Right hindlimb (tissue), 1 donor: Measurements from ENCODE around the gene MBP.

Source experiments
- DNase-seq: peaks from one replicate; pipeline ENCODE4 v3.0.0-alpha.2; 2018

MBP gene

DNA sequence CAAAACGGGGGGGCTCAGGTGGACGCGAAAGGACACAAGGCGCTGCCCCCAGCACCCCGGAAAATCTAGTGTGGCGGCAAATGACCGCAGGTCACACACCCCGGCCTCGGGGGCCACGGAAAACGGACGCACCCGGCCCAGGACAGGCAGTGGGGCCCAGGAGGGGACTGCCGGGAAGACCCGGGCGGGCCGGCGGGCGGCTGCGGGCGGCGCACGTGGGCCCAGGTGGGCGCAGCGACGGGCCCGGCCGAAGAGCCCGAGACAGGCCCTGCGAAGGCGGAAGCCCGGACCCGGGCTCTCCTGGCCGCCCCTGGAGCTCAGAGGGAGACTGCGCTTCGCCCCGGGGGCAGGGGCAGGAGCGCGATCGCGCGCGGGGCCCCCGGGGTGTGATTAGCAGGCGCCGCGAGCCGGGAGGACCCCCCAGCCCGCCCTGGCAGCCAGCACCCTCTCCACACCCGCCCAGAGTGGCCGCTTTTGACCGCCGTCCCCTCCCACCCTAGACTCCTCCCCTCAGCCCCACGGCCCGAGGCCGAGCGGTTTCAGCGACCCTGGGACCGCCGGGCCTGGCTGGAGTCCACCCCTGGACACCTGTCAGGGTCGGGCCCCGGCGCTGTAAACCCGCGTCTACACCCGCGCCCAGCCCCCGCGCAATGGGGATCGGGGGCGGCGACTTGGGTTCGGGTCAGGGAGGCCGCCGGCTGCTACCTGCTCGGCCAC lies 773 bp downstream of the MBP start:
- peak; percentile 65 for DNase-seq

DNA sequence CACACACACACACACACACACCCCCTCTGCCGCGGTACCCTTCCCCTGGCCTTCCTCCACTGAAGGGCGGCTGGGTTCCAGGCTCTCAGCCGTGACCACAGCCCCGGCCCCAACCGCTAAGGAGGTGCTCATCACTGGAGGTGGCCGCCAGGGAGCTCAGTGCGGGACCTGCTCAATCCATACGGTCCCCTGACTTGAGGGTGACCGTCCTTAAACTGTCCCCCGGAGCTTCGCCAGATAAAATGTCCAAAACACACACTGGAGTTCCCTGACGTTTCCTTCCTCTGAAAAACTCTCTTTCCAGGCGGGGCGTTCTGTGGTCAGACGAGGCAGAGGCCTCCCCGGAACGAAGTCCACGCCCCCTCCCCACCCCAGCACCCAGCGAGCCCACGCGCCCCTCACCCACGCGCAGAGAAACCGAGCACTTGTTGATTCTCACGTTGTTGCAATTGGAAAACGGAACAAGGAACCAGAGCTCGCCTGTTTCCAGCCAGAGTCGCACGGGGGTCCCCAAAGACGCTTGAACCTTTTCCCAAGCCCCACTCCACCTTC lies 1.4 kb downstream of the MBP start:
- peak; percentile 49 for DNase-seq

DNA sequence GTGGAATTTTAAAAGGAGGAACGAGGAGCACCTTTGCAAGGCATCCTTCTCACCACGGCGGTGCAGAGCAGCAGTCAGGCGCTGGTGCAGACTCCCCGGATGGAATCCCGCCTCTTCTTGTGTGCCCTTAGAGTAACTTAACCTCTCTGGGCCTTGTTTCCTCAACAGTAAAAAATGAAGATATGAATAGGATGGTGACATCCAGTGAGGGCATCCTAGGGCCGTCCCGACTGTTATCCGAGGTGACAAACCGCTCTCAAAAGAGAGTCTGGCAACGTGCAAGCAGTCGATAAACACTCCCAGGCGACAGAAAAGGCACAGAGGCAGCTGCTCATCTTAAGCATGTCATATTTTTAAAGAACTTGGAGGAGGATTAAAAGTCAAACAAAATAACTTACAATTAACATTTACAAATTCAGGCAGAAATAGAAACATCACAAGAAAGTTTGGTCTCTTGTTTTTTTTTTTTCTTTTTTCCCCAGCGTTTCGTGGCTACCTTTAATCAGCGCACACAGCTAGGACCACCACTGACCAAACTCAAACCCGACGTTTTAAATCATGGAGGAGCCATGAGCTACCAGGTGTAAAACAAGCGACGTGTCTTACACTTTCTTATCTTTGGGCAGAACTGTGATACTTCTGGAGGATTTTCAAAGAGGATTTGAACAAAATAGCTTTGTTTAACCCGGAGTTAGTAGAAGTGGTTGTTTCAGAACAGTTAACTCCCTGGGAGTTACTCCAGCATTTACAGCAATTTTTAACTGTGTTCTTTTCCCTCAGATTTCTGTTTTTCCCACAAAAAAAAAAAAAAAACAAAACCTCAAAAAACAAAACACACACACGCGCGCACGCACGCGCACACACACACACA lies 2.1 kb downstream of the MBP start:
- DNase-seq: no peak

- DNase-seq: no peak
Observed at GRCh38 chr18:77129150-77129551, 3.4 kb downstream of the MBP start.

DNA sequence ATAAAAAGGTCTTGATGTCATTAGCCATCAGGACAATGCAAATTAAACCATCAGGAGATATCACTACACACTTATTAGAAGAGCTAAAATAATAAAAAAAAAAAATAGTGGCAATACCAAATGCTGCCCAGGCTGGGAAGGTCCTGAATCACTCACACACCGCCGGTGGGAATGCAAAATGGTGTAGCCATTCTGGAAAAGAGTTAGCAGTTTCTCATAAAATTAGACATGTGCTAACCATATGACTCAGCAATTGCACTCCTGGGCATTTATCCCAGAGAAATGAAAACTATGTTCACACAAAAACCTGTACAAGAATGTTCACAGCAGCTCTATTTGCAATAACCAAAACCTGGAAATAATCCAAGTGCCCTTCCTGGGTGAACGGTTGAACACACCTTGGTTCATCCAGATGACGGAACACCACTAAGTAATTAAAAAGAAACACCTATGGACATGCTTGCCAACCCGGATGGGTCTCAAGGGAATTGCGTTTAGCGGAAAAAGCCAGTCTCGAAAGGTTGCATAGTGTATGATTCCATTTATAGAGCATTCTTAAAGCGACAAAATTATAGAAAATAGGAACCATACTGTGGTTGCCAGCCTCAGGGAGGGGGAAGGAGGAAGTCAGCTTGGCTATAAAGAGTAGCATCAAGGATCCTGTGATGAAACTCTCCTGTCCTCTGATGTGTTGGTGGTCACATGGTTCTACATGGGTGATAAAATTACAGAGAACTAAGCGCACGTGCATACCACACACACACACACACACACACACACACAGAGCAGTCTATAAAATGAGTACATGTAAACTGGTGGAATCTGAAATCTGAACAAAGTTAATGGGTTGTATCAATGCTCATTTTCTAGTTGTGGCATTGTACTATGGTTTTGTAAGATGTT lies 4.6 kb downstream of the MBP start:
- no peak for DNase-seq

DNA sequence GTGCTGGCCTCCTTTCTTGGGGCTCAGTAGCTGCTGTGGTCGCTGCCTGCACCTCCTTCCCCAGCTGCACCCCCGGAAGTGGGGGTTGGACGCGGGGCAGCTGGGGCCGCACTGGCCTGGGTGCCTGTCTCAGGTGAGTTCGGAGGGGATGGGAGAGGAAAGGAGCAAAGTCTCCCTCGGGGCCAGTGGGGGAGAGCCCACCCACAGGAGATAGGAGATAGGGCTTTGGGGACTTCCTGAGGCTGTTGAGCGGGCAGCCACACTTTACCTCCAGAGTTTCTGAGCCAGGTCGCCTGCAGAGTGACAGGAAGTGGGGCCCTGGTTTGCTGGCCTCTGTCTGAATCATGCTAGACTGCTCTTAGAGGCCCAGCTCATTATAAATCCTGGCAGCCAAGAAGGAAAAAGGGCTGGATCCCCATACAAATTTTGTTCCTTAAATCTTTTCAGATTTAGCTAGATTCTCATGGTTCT lies 8.1 kb downstream of the MBP start:
- DNase-seq: no peak

GRCh38 chr18:77123320-77124231 lies 9.0 kb downstream of the MBP start:
- no peak for DNase-seq

DNA sequence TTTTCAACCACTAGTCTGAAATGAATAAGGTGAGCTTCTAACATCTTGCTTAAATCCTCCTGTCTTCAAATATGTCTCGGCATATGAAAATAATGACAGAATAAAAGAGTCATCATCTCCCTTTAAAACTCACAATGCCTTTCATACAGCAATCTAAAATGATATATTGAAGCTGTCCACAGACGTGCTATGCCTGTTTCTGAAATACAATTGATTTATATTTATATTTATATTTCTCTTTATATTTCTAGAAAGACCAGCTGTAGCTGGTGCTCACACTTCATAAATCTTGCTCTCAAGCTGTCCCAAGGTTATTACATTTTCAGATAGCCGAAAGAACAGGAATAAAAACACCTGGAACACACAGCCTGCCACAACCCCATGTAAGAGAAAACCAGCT lies 11.1 kb downstream of the MBP start:
- no peak for DNase-seq

DNA sequence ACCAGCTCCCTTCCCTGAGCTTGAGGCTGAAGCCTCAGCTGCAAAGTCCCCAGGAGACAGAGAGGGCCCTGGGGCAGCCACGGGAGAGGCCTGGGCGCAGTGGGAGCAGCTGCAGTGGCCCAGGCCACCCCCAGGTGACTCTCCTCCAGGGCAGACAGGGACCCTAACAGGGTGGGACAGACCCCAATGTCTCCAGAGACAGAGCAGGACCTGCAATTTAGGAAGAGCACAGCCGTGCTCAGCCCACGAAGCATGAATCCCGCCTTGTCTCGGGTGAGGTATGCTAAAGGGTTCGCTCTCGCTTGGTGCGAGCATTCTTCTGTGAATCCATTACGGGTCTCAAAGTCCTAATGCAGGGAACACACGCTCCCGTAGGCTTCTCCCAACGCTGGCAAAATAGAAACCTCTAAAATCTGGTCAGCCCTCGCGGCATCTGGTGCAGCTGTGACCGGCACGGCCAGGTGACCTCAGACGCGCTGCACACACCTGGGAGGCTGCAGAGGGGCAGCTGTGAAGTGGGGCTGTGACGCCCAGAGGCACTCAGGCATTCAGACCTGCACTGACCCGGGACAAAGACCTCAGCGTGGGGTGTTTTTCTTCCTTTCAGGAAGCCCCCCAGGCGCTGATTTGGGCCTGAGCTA lies 12.6 kb downstream of the MBP start:
- no peak for DNase-seq

DNA sequence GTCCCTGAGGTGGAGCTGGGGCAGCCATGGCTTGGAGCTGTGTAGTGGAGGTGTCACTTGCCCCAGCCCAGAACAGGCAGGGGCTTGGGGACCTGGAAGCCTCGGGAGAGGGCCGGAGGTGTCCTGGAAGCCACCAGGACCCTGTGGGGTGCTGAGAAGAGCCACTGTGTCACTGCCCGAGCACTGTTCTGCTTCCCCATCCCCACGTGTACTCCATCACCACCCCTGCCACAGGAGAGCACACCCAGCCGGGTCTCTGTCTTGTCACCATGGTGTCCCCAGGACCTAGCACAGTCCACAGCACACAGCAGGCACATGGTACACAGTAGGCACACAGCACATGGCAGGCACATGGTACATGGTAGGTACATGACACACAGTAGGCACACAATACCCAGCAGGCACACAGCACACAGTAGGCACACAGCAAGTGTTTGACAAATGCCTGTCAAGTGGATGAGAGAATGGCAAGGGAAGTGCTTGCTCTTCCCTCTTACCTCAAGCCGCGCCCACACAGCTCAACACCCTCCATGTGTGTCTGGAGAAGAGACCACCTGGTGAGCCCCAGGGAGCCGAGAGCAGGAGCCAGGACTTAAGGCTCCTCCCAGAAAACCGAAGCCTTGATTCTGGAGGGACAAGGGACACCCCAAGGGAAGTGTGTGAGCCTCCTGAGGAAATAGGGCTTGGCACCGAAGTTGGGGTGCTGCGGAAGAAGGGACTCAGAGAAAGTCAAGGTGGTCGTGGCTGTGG lies 13.3 kb downstream of the MBP start:
- DNase-seq: no peak

GRCh38 chr18:77118256-77119090 lies 14.1 kb downstream of the MBP start:
- no peak for DNase-seq

GRCh38 chr18:77116201-77117080 lies 16.1 kb downstream of the MBP start:
- DNase-seq: no peak

- DNase-seq: no peak
Observed at GRCh38 chr18:77115192-77115953, 17.2 kb downstream of the MBP start.

- DNase-seq: no peak
Observed at GRCh38 chr18:77114415-77115191, 18.0 kb downstream of the MBP start.

GRCh38 chr18:77114152-77114414 lies 18.5 kb downstream of the MBP start:
- no peak for DNase-seq

- DNase-seq: no peak
Observed at GRCh38 chr18:77113361-77114151, 19.0 kb downstream of the MBP start.
